Body of pancreas (tissue), 4 donors: ENCODE data around the gene ANKRD40CL. TPM values are rescaled to one million over a fixed set of nuclear protein-coding genes. Genes with fewer than 3 reads are reported as not detected.

Experiments
- ATAC-seq: fragments of 150-250 bp; one replicate; pipeline ENCODE4 v1.9.1; 2016
- DNase-seq, 4 donors: peaks; one replicate each; pipeline ENCODE4 v3.0.0-alpha.2; 2019
- H3K27ac ChIP-seq, 4 donors: fragments of 200-600 bp; sonication (generic); 1 replicate in 3 of 4; 2 replicates in 1 of 4; pipeline versions ENCODE4 v1.5.1 to v1.6.1; 2016 to 2019; ENCODE audit warnings: mild to moderate bottlenecking in 1 of 4, mixed read lengths in 1 of 4, moderate library complexity in 1 of 4
- H3K27me3 ChIP-seq, 2 donors: fragments of 200-600 bp; sonication (generic); one replicate each; pipeline ENCODE4 v1.6.0; 2016; ENCODE audit warnings: mild to moderate bottlenecking in 1 of 2
- H3K36me3 ChIP-seq, 2 donors: fragments of 200-600 bp; sonication (generic); replicated peaks in 1 of 2; 2 replicates each; pipeline ENCODE4 v1.5.1; 2016; ENCODE audit warnings: low read depth in 2 of 2; ENCODE audit not compliant: insufficient read depth in 1 of 2
- H3K4me1 ChIP-seq: fragments of 200-600 bp; sonication (generic); one replicate; pipeline ENCODE4 v1.6.0; 2016
- H3K4me3 ChIP-seq, 2 donors: fragments of 200-600 bp; sonication (generic); 1 replicate in 1 of 2; 2 replicates in 1 of 2; pipeline ENCODE4 v1.5.1; 2016 to 2019
- H3K9me3 ChIP-seq, 3 donors: fragments of 200-600 bp; sonication (generic); 1 replicate in 2 of 3; 2 replicates in 1 of 3; pipeline ENCODE4 v1.5.1; 2016
- CTCF ChIP-seq, 7 experiments: fragments of 450-650 bp in 4 of 7; fragments of 200-600 bp in 3 of 7; sonication (generic) in 3 of 7; IDR thresholded peaks; one replicate each; pipeline ENCODE4 v1.5.1; 2016 to 2019; ENCODE audit warnings: antibody characterized with exemption in 7 of 7
- POLR2A ChIP-seq, 3 donors: fragments of 450-650 bp; IDR thresholded peaks; one replicate each; pipeline ENCODE4 v1.6.1; 2016; ENCODE audit warnings: antibody characterized with exemption in 3 of 3, mild to moderate bottlenecking in 2 of 3
- WGBS, 2 donors: methylation state at CpG; one replicate each; pipeline ENCODE4 v1.1.5; 2017; 5-methylcytosine and 5-hydroxymethylcytosine counted together
- intact Hi-C: fragments of 100-400 bp; cut with DNase I; formaldehyde crosslinking; loops from one replicate; pipeline ENCODE4 v1.15.1; 2023
- microRNA-seq, 2 donors: library from miRNA; unstranded; fragments of <30 nt; microRNA quantifications; one replicate each; pipeline ENCODE4, GENCODE V29; 2016; ENCODE audit warnings: borderline number of aligned reads in 2 of 2, borderline replicate concordance in 2 of 2
- small RNA-seq: library from RNA; depleted of rRNA; stranded (forward); fragments of <200 nt; gene quantifications from one replicate; pipeline ENCODE3, GENCODE V24; 2016
- total RNA-seq, 2 donors: library from RNA; depleted of rRNA; stranded (reverse); fragments of >200 nt; gene quantifications; one replicate each; pipeline ENCODE4 v1.1.0, GENCODE V29; 2016

ANKRD40CL gene
- total RNA-seq, 2 donors from 2014 or later = 1.6 TPM; not detected in 1

GRCh38 chr17:50712641-50713040 lies 54.7 kb downstream of the ANKRD40CL start:
- H3K4me3 ChIP-seq = no peak overlapping the region
- 86 to 88% methylated on average over 9 of the region's 9 CpGs for whole genome bisulfite sequencing, 2 donors
- no peak for TF ChIP-seq POLR2A (IDR thresholded peaks at IDR 0.05)
- no peak for TF ChIP-seq CTCF (IDR thresholded peaks at IDR 0.05)
- no peak overlapping the region for H3K27ac ChIP-seq
- ATAC-seq (no peak), DNase-seq (no peak)
- H3K27me3 ChIP-seq = no peaks in the 10 kb centered on the region
- no peaks in the 10 kb centered on the region for H3K9me3 ChIP-seq
- no peaks in the 10 kb centered on the region for H3K36me3 ChIP-seq
- peaks cover 15% of the 10 kb centered on the region for H3K4me1 ChIP-seq
- intact Hi-C loops = no loop called here

Small RNAs within 50 kb of the gene (microRNA-seq; reads per million reads assigned to microRNA genes)
- 0 reads per million in 2 donors for gene MIR8059

Small RNAs within 50 kb of the gene (small RNA-seq; reads per million reads assigned to genes)
- gene AC005921.1 (not detected), gene MIR8059 (not detected)

Other genes with a start within 250 kb of the ANKRD40CL start
- 10 to 100 TPM; 11.9 to 20.1 TPM for gene EPN3, start 234.8 kb downstream of the ANKRD40CL start, total RNA-seq
- 10 to 100 TPM; 65.6 to 75.2 TPM for gene SPATA20, start 220.3 kb downstream of the ANKRD40CL start, total RNA-seq
- gene CACNA1G, start 206.8 kb downstream of the ANKRD40CL start, total RNA-seq = under 1 TPM; 0.26 to 0.33 TPM
- 100 to 1,000 TPM; 130 to 163 TPM for gene ABCC3, start 132.6 kb downstream of the ANKRD40CL start, total RNA-seq
- 10 to 100 TPM; 21.3 to 27.0 TPM for gene ANKRD40, start 59.6 kb downstream of the ANKRD40CL start, total RNA-seq
- 10 to 100 TPM; 71.2 to 85.6 TPM for gene LUC7L3, start 47.9 kb downstream of the ANKRD40CL start, total RNA-seq
- under 1 TPM; 0.26 to 0.66 TPM for gene WFIKKN2, start 68.1 kb upstream of the ANKRD40CL start, total RNA-seq
- 10 to 100 TPM; 36.8 to 46.1 TPM for gene TOB1, start 98.8 kb upstream of the ANKRD40CL start, total RNA-seq